Right hindlimb (tissue), 1 donor: Measurements from ENCODE around the gene CYTH1.
"Not testable (repeated sequence)": the region's sequence is repeated elsewhere in the genome, so short reads cannot be mapped to it uniquely, and the experiment has no call there.

Experiments
- DNase-seq: peaks from one replicate; pipeline ENCODE4 v3.0.0-alpha.2; 2018

The CYTH1 gene

DNA sequence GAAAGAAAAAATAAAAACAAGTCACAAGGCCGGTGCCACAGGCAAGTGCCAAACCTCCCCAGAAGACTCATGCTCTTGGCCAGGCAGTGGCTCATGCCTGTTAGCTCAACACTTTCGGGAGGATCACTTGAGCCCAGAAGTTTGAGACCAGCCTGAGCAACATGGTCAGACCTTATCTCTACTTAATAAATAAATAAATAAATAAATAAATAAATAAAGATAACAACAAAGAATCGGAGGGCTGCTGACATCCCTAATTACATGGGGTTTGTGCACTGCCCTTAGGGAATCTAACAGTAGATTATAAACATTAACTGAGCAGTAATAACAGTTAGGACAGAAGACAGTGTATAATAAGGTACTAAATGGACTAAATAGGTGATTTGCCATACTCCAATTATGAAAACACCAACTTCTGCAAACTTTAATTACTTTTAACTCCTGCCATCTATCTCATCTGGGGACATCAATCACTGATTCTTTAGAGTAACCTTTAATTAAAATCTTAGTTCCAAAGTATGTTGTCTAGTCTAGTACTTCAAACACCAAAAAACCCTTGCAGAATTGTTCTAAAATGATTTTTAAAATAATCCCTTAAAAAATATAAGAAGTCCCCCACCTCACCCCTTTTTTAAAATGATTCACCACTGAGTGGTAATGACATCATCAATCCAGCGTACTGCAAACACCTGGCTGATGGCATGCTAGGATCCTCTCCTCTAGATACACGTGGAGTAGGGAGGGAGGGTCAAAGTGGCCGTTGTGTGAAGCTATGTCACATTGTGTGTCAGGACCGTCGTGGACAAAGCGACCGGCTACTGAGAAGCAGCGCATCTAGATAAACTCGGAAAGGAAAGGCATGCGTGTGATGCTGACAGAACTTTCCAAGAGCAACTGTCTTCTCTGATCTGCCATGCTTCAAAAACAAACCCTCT lies 28.5 kb downstream of the CYTH1 start:
- DNase-seq, result no peak

DNA sequence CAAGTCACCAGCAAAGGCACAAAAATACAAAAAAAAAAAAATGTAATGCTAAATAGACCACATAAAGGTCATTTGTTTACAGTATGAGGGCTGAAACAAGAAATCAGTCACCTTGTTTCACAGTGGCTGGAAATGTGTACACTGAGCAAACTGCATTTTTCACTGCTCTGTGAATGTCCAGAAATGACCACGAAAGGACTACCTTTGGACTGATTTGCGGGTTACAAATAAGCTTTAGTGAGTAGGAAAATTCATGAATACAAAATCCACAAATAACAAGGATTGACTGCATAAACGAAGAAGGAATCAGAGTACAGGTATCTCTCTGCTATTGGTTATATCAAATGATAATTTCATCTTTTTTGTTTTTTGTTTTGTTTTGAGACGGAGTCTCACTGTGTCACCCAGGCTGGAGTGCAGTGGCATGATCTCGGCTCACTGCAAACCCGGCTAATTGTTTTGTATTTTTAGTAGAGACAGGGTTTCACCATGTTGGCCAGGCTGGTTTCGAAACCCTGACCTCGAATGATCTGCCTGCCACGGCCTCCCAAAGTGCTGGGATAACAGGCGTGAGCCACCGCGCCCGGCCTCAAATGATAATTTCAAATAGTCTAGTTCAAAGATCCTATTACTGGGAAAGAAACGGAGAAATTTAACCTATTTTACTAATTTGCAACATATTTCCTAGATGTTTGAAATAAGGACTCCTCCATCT lies 30.5 kb downstream of the CYTH1 start:
- no peak for DNase-seq

DNA sequence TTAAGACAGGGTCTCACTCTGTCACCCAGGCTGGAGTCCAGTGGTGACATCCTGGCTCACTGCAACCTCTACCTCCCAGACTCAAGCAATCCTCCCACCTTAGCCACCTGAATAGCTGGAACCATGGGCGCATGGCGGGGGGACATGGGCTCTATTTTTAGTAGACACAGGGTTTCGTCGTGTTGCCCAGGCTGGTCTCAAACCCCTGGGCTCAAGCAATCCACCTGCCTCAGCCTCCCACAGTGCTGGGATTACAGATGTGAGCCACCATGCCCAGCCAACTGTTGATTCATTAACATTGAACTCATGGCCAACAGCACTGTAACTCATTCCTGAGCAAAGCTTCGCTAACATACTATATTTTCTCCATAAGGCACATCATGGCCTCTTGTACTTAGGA lies 31.1 kb downstream of the CYTH1 start:
- DNase-seq, result not testable (repeated sequence)

DNA sequence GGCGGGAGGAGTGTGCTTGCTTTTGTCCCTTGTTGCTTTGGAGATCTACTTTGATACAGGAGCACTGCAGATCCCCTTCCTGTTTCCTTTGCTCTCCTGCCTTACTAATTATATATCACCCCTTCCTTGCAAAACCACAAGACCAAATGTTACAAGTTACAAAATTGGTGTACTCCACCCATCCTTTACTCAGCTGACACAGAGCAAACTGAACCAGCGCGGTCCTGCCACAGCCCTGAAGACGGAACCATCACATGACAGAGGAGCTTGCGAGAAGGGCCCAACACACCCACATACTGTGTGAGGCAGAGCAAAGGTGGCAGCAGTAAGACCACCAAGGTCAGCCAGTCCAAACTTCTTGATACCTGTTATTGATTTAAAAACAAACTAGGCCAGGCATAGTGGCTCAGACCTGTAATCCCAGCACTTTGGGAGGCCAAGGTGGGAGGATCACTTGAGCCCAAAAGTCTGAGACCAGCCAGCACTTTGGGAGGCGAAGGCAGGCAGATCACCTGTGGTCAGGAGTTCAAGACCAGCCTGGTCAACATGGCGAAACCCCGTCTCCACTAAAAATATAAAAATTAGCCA lies 33.2 kb downstream of the CYTH1 start:
- DNase-seq, result peak; percentile 32

DNA sequence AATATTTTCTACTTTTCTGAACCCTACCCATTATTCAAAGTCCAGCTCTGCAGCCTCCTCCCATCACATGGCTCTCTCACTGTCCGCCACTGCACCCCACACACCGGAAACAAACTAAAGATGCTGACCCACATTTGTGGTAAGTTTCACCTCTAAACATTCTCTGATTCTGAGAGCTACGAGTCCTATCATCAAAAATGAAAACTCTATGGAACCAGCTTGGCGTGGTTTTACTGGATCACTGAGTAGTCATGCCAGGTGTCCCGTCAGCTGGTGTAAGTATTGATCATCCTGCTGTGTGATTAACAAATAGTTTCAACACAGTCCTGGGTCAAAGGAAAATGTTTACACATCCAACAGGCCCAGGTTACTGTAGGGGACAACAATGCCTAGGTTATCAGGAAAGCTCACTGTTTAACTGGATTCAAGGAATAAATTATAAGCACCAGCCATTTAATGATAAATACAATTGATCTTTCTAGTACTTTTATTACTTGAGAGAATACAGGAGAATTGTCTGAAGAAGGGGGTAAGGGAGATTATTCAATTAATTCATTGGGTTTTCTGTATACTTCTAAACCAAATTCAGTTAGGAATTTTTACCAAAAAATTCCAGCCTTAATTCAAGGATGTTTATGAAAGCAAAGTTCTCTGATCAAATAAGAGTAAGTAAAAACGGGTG lies 33.9 kb downstream of the CYTH1 start:
- no peak for DNase-seq

DNA sequence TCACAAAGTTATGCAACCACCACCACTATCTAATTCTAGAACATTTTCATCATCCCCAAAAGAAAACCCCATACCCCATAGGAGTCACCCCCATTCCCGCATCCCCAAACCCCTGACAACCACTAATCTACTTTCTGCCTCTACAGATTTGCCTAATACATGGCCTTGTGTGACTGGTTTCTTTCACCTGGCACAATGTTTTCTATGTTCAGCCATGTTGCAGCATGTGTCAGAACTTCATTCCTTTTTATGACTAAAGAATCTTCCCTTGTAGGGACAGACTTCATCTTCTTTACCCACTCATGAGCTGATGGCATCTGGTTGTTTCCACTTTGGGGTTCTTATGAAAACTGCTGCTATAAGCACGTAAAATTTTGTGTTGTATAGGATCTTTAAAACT lies 34.6 kb downstream of the CYTH1 start:
- DNase-seq, result no peak

DNA sequence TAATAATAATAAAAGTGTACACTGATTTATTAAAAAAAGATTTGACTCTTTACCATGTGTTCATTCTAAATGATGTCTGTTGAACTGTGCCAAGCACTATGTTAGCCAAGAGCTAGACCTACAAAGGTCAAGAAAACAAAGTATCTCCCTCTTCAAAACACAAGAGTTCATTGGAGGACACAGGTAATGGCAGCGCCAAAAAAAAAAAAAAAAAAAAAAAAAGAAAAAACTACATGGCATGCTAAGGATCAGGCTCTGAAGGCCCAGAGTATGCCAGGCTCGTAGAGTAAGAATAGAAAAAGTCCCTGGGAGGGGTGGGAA lies 35.2 kb downstream of the CYTH1 start:
- no peak for DNase-seq

DNA sequence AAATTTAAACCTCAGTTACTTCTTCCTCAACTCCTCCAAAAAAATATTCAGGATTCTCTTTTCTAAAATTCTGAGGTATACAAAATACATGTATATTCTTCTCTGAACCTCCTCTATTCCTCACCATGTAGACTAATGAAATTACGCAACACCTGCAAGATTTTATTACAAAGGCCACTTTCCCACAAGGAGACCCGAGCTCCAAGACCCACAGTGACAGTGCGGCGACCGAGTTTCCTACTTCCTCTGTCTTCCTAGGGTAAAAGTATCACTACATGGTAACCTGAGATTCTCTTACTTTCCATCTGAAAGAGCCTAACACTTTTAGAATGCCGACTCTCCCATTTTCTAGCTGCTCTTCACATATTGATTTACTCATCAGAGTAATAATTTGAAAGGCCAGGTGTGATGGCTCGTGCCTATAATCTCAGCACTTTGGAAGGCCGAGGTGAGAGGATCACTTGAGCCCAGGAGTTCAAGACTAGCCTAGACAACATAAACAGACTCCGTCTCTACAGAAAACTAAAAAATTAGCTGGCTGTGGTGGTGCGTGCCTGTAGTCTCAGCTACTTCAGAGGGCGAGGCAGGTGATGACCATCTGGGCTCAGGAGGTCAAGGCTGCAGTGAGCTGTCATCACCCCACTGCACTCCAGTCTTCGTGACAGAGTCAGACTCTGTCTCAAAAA lies 35.7 kb downstream of the CYTH1 start:
- DNase-seq, result no peak

DNA sequence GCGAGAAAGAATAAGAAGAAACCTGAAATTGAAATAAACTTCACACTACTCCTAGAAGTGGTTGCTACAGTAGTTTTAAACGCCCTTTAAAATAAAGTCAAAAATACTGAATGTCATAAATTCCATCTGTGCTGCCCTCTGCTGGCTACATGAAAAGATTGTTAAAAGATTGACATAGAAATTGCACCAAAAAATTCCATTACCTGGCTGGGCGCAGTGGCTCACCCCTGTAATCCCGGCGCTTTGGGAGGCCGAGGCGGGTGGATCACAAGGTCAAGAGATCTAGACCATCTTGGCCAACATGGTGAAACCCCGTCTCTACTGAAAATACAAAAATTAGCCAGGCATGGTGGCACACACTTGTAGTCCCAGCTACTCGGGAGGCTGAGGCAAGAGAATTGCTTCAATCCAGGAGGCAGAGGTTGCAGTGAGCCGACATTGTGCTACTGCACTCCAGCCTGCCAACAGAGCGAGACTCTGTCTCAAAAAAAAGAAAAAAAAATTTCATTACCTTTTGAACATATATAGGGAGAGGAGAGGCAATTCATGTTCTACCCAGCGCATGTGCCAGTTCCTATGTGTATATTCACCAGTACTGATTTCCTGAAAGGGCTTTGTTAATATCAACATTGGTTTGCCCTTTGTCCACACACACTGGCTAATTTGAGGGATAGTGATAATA lies 36.5 kb downstream of the CYTH1 start:
- DNase-seq, result no peak

DNA sequence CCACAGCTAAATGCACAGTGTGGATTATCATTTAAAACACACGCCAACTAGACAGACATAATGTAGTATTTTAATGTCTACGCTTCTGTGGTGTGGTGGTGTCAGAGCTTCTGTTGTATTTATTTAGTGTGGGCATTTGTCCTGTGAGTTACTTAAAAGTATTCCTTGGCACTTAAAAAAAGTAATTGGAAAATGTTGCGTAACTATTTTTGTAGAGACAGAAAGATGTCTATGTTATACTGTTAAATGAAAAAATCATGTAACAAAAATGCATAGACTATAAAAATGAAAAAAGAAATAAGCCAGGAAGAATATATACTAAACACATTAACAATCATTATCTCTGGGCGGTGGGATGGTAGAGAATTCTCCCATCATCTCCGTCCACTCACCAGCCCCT lies 39.2 kb downstream of the CYTH1 start:
- DNase-seq, result no peak

DNA sequence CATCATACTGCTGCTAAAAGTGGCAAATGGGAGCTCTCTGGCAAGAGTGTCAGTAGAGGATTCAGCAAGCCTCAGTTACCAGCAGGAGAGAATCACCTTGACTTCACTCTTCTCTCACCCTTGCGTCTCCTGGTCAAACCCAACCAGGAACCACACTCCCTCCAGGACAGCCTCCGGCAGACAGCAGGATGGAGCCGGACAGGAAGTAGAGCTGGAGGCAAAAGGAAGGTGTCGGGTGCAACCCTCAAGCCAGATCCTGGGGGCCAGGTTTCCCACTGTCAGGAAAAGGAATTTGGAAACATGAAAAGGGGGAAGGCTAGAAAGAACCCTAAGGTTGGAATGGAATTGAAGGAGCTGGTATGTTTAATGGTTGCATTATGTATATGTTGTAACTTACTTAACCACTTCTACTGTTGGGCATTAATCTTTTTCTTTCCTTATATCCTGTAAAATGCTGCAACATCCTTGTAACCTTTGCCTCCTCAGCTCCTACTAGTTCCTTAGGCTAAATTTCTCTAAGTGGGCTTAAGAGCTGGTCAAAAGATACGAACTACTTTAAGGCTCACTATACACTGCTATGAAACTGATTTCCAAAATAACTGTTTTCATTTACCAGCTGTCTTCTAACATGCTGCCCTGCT lies 40.3 kb downstream of the CYTH1 start:
- no peak for DNase-seq

DNA sequence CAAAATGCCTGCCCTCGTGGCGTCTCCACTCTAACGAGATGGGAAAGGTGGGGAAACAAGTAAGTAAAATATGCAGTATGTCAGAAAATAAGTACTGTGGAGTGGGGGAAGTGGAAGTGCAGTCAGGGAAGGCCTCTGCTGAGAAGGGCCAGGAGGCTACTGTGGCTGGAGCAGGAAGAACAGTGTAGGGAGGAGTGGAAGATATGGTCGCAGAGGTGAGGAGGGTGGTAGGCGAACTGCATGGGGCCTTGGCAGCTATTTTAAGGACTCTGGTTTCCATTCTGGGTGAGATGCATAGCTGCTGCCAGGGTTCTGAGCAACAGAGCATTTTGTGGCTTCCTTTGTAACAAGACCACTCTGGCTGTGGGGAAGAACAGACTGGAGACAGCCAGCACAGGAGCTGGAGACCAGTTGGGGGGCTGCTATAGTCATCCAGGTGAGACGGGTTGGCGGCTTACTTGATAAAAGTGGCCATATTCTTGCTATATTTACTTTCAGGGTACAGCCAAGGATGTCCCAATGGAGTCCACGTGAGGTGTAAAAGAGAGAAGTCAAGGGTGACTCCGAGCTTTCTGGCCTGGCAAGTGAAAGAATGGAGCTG lies 42.6 kb downstream of the CYTH1 start:
- DNase-seq, result no peak

DNA sequence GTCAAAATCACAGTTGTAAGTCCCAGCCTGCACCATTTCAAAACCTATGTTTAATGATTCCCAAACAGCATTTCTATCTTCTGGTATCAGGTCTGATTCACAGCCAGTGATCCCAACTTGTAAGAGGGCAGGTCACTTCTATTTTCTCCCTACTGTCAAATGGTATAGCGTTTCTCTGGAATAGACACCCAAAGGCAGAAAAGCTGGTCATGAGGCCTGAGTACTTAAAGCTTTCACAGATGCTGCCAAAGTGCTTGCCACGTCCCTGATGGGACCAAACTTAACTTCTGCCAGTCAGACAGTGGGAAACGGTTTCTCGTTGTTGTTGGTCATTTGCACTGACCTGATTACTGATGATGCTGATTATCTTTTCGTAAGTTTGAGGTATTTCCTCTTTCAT lies 43.4 kb downstream of the CYTH1 start:
- no peak for DNase-seq

DNA sequence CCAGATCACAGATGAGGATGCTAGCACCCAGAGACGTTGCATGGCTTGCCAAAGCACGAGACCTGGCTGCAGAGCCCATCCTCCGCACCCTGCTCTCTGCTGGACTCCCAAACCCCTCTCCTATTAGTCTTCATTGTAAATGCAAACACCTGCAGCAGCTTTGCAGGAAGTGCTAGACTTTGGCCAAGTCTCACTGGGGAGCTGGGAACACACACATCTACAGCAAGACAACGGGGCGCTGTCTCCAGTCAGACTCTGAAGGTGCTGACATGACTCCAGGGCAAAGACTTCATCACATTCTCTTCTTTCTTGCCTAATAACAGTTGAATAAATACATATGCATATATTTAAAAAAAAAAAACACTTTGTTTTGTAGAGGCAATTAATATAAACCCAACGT lies 43.8 kb downstream of the CYTH1 start:
- no peak for DNase-seq

DNA sequence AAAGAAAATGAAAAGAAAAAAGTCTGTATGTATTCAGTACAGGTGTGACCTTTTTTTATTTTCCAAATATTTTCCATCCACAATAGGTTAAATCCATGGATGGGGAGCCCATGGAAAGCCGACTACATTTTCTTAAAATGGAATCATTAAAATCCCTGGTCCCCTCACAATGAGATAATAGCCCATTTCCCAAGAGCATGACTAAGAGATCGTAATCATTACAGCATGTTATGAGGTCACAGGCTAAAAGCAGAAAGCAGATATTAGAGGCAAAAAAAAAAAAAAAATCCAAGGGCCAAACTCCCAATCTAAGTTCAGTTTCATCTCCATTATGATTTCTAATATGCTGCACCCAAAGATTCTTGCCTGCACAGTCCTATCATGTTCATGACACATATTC lies 44.7 kb downstream of the CYTH1 start:
- no peak for DNase-seq

DNA sequence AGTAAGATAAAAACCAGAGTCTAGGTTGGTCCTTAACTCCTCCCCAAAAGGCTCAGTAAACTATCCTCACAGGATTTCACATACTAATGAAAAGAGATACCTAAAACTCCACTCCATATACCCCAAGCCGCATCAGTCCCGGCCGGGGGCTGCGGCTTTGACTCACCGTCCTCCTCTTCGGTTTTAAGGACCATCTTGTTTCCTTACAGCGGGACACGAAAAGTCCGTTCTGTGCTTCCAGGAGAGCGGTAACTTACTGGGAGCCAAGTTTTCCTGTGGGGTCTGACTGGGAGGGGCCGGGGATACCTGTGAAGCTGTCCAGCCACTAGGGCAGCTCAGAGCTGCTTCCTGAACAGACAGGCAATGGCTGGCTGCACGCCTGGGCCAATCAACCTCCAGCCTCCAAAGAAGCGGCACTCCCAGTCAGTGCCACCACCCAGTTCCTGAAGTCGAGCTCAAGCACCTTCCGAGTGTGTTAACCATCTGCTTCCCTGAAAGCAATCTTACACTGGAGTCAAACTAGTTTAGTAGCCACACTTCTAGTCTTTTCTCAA lies 45.5 kb downstream of the CYTH1 start:
- peak; percentile 69 for DNase-seq

DNA sequence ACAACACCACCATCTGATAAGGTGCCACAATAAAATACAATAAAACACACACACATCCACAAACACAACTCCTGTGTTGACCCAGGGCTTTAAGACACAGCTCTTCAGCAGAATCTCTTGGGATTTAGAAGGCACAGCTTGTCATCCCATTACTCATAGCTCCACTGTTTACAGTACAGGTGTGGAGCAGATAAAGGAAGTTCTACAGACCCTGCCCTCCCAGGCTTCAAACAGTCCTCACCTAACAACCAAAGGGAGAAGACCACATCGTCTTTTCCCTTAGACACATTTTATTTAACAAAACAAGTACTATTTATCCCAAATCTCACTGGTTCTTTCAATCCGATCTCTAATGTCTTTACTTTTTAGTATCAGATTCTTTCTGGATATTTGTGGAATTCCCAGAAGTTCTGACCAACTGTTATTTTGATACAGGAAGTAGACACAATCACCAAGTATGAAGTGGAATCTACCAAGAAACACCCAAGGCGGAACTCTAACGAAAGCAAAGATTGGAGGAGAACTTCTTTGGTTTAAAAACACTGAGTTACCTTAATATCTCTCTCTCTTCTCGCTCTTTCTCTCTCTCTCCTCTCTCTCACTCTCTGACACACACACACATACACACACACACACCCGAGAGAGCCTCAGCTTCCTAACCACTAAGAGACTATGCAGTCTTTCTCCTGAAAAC lies 46.1 kb downstream of the CYTH1 start:
- no peak for DNase-seq

DNA sequence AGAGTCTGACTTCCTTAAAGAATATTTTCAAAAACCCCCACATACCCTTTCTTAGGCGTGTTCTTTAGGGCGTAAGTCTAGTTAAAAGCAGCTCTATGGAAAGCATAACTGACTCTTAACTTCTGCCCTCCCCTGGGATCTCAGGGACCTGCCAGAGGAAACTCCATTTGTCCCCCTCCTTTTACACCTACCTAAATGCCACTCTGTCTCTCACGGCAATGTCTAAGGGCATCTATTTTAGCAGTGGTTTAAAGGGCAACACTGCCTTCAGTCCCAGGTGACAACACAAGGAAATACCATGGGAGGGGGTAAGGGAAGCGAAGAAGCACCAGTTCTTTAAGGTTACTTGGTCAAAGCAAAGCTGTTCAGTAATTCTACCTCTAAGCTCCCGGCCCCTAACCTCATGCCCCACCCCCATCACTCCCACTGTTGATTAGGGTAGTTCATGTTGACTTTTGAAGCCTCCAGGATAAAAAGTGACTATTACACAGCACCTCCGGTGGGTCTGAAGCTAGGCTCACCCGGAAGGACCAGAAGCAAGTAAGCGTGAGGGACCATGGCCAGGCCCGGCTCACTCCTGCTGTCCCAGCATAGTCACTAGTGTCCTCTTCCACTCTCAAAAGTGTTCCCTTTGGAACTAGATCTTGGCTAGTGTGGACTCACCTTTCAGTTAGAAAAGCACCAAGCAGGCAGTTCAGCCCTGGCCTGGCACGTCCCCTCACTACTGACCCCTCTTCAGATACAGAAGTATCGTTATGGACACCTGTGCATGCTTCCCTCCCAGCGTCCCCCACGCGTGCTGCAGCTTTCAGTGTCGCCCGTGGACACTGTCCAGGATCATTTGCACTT lies 47.1 kb downstream of the CYTH1 start:
- no peak for DNase-seq

DNA sequence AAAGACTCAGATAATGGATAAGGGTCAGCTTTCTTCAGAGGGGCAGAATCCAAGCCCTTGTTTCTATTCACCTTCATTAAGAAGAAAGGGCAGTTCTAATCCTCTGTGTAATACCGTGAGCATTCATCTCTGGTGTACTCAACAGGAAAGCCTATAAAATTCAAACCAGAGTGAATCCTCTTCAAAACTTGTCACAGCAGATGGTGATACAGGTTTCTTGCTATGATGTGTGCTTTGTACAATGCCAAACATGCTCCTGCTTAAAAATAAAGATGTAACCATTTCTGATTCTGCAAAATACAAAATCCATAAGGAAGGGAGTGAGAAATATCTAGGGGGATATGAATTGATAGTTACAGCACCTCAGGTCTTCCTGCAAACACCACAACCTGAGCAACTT lies 49.7 kb downstream of the CYTH1 start:
- DNase-seq, result no peak
